Esophagus squamous epithelium (tissue), 4 donors: ENCODE results near the gene LTBP1.

Experiments
- CTCF ChIP-seq, 6 experiments: fragments of 450-650 bp in 4 of 6; fragments of 200-600 bp in 2 of 6; sonication (generic) in 2 of 6; IDR thresholded peaks; one replicate each; pipeline ENCODE4 v1.5.1; 2016 to 2019; ENCODE audit warnings: antibody characterized with exemption in 6 of 6, mild to moderate bottlenecking in 4 of 6, moderate library complexity in 4 of 6
- POLR2A ChIP-seq, 4 donors: fragments of 450-650 bp; IDR thresholded peaks; one replicate each; pipeline ENCODE4 v1.6.1; 2017; ENCODE audit warnings: antibody characterized with exemption in 4 of 4, mild to moderate bottlenecking in 4 of 4, moderate library complexity in 3 of 4

DNA sequence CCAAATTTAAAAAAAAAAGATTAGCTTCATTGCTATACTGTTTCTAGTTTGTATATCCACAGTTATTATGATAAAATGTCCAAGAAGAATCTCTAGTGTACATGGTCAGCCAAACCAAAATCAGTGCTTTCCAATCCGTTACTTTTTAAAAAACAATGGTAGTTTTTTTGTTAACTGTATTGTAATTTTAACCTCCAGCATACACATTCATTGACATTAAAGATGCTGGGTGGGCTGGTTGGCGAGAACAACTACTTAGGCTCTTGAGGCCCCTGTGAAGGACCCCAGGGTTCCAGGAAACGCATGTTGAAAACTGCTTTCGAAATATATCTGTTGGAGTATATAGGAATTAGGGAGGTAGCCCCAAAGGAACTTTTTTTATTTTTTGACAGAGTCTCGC lies 422.4 kb downstream of the LTBP1 start:
- no peak for TF ChIP-seq CTCF (IDR thresholded peaks at IDR 0.05)
- TF ChIP-seq POLR2A (IDR thresholded peaks at IDR 0.05): no peak
